ENCODE results near the gene LURAP1L.

Gene LURAP1L

GRCh38 chr9:12813960-12814876 is 39.4 kb downstream of the LURAP1L start:
- peak; percentile 57 for DNase-seq

DNA sequence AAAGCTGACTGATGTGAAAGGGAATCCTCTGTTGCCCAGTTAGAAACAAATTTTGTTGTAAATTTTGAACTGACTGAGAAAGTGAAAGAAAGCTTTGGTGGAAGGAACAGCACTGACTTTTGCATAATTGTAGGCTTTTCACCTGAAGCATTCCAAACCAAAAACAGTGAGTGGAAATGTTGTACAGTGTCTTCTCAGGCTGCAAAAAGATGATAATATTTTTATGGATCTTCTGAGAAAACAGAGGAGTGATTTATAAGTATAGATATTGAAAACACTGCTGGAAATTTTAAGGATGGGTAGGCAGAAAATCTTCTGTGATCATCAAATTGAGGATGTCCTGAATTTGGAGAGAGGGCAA is 40.0 kb downstream of the LURAP1L start:
- DNase-seq = no peak

DNA sequence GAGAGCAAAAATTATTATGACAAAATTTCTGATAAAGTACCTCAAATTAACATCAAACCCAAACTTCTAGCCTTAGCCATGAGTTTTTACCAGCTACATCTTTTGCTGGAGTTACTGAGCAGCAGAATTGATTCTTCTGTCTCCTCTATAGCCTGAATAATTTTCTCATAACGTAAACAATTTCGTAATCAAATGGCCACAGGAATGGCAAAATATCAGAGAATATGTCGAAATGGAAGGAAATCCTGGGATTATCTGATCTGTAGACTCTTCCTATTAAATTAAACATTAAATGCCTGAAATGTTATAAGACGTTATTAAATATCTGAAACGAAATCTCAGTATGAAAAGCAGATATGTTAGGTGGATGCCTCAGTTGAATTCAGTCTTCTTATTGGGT is 41.1 kb downstream of the LURAP1L start:
- DNase-seq = no peak

DNA sequence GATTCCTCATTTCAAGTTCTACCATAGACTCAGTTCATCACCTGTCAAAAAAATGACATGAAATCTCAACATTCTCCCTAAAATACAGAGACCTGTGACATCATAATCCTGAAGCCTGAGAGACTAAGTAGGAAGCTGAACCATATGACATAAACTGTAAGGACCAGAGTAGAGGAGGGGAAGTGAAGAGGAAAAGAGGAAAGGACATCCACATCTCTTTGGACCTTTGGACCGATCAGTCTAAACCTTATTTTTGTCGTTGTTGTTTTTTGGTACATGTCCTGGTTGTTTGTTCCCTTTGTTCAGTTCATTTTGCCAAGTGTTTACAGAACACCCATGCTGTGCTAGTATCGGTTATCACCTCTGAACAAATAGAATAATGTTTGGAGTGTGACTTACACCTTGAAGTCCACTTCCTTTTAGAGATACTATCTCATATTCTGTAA is 41.9 kb downstream of the LURAP1L start:
- DNase-seq = no peak

GRCh38 chr9:12817702-12818101 is 42.9 kb downstream of the LURAP1L start:
- no peak for DNase-seq

DNA sequence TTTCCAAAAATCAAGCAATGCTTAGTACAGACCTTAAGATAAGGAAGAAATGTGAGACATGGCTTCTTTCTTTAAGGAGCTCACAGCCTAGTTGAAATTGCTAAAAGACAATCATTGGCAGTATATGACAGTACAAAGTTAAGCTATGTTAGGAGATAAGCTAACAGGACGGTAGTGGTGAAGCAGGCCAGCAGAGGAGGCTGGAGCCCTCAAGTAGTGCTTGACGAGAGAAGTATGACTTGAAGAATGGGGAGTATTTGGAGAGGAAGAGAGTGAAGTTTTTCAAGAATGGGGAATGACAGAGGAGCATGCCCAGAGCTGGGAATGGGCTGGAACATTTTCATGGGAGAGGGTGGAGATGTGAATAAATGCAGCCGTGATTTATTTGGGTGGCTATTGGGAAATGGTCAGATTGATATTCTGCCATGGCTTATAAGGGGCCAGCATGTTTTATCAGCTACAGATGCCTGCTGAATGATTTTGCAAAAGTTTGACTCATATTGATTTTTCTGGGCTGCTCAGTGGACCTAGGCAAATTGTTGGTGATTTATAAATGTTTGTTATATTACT is 43.7 kb downstream of the LURAP1L start:
- no peak for DNase-seq

GRCh38 chr9:12819436-12820185 is 44.8 kb downstream of the LURAP1L start:
- no peak for DNase-seq

DNA sequence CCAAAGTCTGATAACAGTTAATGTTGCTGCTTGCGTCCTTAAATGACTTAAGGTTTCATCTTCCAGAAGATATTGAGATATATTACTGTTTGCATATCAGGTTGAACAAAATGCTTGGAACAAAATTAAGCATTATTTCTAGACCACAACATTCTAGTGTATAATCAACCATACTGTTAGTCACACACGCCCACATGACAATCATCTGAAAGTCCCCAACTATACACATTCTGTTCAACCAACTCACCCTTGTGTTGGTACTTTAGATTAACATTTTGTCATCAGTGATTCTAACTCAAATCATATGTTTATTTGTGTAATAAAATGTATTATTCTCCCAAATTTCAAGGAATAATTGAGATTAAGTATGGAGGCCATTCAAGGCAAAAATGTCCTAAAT is 47.3 kb downstream of the LURAP1L start:
- no peak for DNase-seq

DNA sequence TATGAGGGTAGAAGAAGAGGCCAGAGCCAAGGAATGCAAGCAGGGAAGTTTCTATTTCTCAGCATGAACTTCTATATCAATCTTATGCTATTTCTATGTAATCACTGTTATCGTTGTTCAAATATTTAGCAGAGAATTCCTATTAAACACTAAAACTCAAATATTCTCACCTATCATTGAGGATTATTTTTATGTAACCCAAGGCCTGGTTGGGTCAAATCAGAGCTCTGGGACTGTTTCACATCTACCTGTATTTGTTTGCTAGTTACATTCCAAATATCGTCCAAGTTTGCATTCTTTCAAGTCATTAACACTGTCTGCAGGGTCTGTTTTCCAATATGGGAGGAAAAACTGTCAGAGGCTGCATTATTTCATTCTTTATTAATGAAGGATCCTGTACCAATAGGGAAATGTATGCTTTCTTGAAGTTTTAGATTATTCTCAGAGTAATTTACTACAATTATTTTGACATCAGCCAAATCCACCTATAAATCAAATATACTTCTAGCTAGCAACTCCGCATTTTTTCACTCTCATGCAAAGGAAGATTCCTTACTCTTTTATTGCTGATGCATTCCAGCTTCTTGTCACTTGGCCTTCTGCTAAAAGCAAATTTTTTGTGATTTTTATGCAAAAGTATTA is 52.2 kb downstream of the LURAP1L start:
- no peak for DNase-seq

DNA sequence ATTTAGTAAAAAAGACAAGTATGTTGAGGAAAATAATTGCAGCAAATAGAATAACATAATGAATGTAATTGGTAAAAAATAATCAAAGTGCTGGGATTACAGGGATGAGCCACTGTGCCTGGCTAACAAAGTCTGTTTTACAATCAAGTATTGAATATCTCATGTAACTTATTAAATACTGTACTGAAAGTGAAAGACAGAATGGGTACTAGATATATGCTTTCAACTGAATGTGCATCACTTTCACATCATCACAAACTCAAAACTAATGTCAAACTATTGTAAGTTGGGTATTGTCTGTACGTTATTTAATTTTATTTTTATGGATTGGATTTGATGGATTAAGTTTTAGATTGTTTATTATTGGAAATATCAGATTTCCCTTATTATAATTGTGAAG is 58.9 kb downstream of the LURAP1L start:
- DNase-seq = no peak

DNA sequence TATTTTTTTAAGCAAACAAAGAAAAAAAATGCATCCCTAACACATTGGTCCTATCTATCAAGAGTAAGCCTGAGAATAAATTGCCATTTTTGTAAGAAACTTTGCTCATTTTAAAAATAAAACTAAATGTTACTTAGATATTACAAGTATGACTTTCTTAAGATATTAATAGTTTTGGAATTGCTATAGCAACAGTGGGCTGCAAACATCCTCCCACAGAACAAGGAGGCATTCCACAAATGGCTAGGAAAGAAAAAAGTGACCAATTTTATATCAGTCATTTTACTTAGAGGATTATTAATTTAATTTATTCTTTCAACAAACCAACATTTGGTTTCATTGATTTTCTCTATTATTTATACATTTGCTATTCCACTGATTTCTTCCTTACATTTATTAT is 63.7 kb downstream of the LURAP1L start:
- no peak for DNase-seq

DNA sequence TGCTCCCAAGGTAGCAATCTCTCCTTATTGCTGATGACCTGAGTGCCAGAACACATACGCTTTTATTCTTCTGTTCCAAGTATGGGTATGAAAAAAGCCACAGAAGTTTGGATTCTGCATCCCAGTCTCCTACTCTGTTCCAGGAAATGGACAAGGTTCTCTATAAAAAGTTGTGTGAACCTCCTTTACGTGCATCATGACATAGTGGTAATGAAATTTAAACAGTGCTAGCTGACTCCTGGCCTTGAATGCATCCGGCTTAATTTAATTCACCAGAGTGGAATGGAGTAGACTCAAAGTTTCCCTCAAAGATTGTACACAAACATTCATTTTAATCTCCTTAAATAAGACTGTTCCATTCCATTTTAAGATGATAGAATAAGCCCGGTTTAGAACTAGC is 68.9 kb downstream of the LURAP1L start:
- no peak for DNase-seq

DNA sequence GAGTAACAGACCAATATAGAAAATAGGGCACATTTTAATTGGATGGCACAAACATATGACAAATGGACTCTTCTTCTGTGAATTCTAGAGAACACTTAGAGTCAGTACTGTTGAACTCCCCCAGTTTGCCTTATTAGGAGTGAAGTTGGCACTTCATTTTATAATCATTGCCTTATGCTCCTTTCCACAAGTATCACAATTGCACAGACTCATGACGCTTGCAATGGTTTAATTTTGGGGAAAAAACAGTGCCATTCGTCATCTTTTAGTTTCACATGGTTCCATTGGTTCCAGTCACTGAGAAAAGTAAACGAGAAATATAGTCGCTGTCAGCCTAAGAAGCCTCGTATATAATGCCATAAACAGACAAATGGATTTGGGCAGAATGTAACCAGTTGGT is 71.2 kb downstream of the LURAP1L start:
- DNase-seq = no peak

- DNase-seq = no peak
Measured at GRCh38 chr9:12847561-12847960, 72.7 kb downstream of the LURAP1L start.

- no peak for DNase-seq
Measured at GRCh38 chr9:12849486-12850003, 74.7 kb downstream of the LURAP1L start.

DNA sequence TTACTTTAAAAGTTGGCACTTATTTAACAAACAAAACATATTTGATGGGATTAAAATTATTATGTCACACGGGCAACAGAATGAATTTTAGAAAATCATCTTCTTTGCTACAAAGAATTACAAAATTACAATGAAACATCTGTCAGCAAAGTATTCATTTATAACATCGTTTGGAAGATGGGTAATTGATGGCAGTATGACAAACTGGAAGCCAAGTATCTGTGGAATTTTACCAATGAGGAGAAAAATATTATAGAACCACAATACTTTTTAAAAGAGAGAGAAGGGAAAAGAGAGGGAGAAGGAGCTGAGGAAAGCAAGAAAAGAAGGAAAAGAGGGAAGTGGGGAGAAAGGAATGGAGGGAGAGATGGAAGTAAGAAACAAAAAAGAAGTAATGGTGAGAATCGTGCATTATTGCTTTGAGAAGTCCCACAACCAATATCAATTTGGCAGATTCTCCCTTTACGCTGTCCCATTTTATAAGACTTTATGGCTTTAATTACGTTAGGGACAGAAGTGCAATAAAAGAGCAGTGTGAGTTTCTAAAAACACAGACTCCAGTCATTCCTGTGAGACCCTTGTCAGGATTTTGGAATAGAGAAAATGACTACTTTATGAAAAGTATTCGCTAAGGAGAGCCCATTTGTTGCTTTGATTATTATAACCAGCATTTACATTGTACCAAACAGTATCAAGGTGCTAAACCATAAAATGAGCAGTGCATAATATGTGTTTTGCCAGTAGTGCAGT is 76.7 kb downstream of the LURAP1L start:
- no peak for DNase-seq

DNA sequence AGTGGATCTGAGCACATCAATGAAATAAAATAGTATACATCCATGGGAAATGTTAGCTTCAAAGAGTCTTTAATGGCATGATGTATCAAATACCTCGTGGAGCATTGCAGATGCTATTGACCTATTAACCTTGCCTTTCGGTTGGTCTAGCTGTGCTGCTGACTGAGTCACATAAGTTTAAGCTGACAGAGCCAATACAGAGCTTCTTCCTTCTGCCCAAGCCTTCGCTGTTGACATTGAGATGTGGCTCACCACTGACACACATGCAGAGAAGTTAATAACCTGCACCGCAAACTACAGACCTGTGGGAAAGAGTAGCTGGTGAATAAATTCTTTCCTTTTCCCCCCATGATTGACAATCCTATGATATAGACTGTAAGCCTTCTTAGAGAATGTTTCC is 78.2 kb downstream of the LURAP1L start:
- DNase-seq = no peak

GRCh38 chr9:12854221-12854620 is 79.4 kb downstream of the LURAP1L start:
- no peak for DNase-seq

GRCh38 chr9:12855066-12855465 is 80.2 kb downstream of the LURAP1L start:
- no peak for DNase-seq

DNA sequence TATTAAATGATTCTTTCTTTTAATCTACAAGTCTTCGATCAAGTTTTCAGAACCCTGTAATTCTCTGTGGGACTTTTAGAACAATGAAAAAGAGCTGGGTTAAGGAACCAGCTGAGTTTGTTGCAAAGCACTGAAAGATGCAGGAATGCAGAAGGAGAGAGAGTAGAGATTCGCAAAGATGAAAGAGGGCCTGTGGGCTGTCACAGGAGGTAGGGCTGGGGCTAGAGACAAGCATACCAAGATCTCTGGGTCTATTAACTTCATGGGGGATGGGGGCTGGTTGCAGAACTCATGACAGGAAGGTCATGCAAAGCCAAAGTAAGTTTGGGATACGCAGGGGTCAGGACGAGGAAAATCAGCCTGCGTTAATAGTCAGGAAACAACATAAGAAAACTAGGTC is 81.8 kb downstream of the LURAP1L start:
- DNase-seq = no peak

GRCh38 chr9:12859704-12860251 is 85.0 kb downstream of the LURAP1L start:
- DNase-seq = no peak

DNA sequence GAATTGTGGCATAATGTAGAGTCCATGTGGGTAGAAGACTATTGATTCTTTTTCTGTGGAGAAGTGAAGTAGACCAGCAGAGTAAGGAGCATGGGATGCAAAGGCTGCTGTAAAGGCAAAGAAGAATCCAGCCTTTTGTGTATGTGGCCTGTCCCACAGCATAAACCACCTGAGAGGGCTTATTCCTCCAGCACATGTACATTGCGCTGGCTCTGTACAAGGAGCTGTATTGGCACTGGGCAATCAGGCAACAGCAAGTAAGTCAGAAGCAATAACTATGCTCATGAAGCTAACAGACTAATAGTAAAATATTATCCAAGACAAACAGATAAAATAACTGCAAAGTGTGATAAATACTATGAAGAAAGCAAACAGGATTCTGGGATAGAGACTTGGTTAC is 86.2 kb downstream of the LURAP1L start:
- DNase-seq = no peak
